Erythroblast (primary cell): Measurements from ENCODE around the gene SCAMP4.

Source experiments
- GATA1 ChIP-seq: IDR thresholded peaks from 2 replicates; pipeline ENCODE4 v1.6.1; 2011; ENCODE audit warnings: low read depth, mild to moderate bottlenecking, control low read depth, low read length, moderate library complexity
- POLR2A ChIP-seq: IDR thresholded peaks from 2 replicates; pipeline ENCODE4 v1.6.1; 2011; ENCODE audit warnings: mild to moderate bottlenecking, low read length

- TF ChIP-seq POLR2A (no peak), GATA1 (no peak)
Observed at GRCh38 chr19:1935484-1936208, 30.4 kb downstream of the SCAMP4 start.
